Posterior cingulate gyrus (tissue), 11 donors: Measurements from ENCODE around the gene PTDSS2.
"Not testable (repeated sequence)": the region's sequence is repeated elsewhere in the genome, so short reads cannot be mapped to it uniquely, and the experiment has no call there.

Source experiments
- DNase-seq, 10 donors: peaks; one replicate each; pipeline versions ENCODE4 v3.0.0 to v3.0.0-alpha.2; 2020 to 2021; ENCODE audit warnings: mixed read lengths in 3 of 10
- intact Hi-C: fragments of 100-400 bp; cut with DNase I; formaldehyde crosslinking; loops from one replicate; pipeline ENCODE4 v1.15.1; 2023

The PTDSS2 gene

GRCh38 chr11:429931-430456 lies 20.1 kb upstream of the PTDSS2 start:
- intact Hi-C loops, result no loop called here
- peak in 1 of 10 donors; percentile 68 for DNase-seq

GRCh38 chr11:431921-432320 lies 18.2 kb upstream of the PTDSS2 start:
- intact Hi-C loops, result no loop called here
- peak in 1 of 10 donors; percentile 58 for DNase-seq

- DNase-seq, result peak in 1 of 10 donors; percentile 67
- intact Hi-C loops, result no loop called here
Observed at GRCh38 chr11:432501-433100, 17.5 kb upstream of the PTDSS2 start.

- intact Hi-C loops, result no loop called here
- no peak for DNase-seq
Observed at GRCh38 chr11:433111-433510, 17.0 kb upstream of the PTDSS2 start.

GRCh38 chr11:433641-434040 lies 16.4 kb upstream of the PTDSS2 start:
- intact Hi-C loops, result no loop called here

GRCh38 chr11:434496-434895 lies 15.6 kb upstream of the PTDSS2 start:
- intact Hi-C loops, result no loop called here
- peak in 2 of 10 donors; percentile 46 to 69 for DNase-seq

More at GRCh38 chr11:433641-434040, 16.4 kb upstream of the PTDSS2 start:
- DNase-seq, result peak in 1 of 10 donors; percentile 70

- intact Hi-C loops, DNase-seq: not testable (repeated sequence)
Observed at GRCh38 chr11:434999-435740, 14.9 kb upstream of the PTDSS2 start.

- DNase-seq, result peak in 1 of 10 donors; percentile 68
- intact Hi-C loops, result no loop called here
Observed at GRCh38 chr11:437228-437870, 12.7 kb upstream of the PTDSS2 start.

- intact Hi-C loops, result no loop called here
- peak in 1 of 10 donors; percentile 55 for DNase-seq
Observed at GRCh38 chr11:438101-438844, 11.8 kb upstream of the PTDSS2 start.

GRCh38 chr11:439315-440064 lies 10.6 kb upstream of the PTDSS2 start:
- peak in 2 of 10 donors; percentile 58 to 67 for DNase-seq
- intact Hi-C loops, result no loop called here

- intact Hi-C loops, result no loop called here
- peak in 3 of 10 donors; percentile 33 to 84 (median 64) for DNase-seq
Observed at GRCh38 chr11:440065-441042, 9.7 kb upstream of the PTDSS2 start.

- peak in 1 of 10 donors; percentile 68 for DNase-seq
- intact Hi-C loops, result no loop called here
Observed at GRCh38 chr11:441043-441417, 9.0 kb upstream of the PTDSS2 start.

- intact Hi-C loops, result no loop called here
Observed at GRCh38 chr11:441418-442274, 8.4 kb upstream of the PTDSS2 start, which contains the start of gene ANO9. TSS of gene ANO9 (minus strand) at chr11:442011. CDS start at chr11:441926, 85 bp downstream.

GRCh38 chr11:442611-443081 lies 7.4 kb upstream of the PTDSS2 start:
- DNase-seq, result peak in 2 of 10 donors; percentile 26 to 66
- intact Hi-C loops, result no loop called here

More at GRCh38 chr11:441418-442274, 8.4 kb upstream of the PTDSS2 start, which contains the start of gene ANO9:
- peak in 2 of 10 donors; percentile 57 to 69 for DNase-seq

- intact Hi-C loops, result no loop called here
- DNase-seq, result peak in 2 of 10 donors; percentile 31 to 52
Observed at GRCh38 chr11:443542-444199, 6.4 kb upstream of the PTDSS2 start.

GRCh38 chr11:444396-445144 lies 5.5 kb upstream of the PTDSS2 start:
- peak in 3 of 10 donors; percentile 37 to 76 (median 67) for DNase-seq

More at GRCh38 chr11:444396-445144, 5.5 kb upstream of the PTDSS2 start:
- intact Hi-C loops, result loop anchor here (5.0 kb wide), 2 partner anchors 72 to 73 kb away; no protein-coding TSS in a partner anchor
